Measurements from ENCODE around the gene PRMT1. TPM values are rescaled to one million over a fixed set of nuclear protein-coding genes. Genes with fewer than 3 reads are reported as not detected.
A peak's percentile ranks its signal among the peaks of the same experiment; 100 is the strongest.

Gene PRMT1
- polyA plus RNA-seq, 1 experiment = 287 TPM

DNA sequence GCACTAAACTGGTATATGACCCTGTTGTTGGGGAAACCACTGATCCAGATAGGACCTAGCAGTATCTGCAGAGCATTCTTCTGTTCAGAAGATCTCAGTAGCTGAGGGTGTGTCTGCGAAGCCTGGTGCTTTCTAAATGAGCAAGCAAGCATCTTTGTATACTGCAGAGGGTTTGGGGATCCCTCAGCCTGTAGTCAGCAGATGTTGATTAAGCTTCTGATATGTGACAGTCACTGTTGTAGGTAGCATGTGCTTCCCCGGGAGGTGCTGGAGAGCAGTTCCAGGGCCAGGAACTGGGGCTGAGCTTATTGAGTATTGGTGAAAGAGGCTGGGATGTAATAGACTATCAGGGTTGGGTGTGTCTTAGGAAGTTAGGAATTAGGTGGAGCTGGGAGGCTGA lies 33.6 kb upstream of the PRMT1 start:
- no peak for DNase-seq (ENCODE audit: low read depth, low spot score)
- H3K27ac ChIP-seq (ENCODE audit: low read depth, low read length) = no peak overlapping the region

DNA sequence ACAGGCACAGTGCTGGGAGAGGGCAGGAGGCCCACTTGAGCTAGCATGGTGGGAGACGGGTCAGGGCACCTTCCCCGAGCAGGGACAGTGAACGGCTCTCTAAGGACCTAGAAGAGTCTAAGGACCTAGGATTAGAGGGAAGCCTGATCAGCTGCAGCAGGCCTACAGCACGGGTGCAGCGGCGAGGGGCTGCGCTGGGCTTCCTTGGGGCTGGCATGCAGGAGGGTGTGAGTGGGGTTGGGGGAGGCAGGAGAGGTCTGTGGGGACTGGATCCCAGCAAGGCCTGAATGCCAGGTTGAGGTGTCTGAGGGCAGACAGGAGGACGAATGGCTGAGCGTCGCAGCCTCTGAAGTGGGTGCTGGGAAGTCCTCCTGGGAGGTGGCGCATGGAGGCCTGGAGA lies 31.5 kb upstream of the PRMT1 start:
- Histone ChIP-seq H3K27ac (ENCODE audit: low read depth, low read length) (no peak overlapping the region), H3K4me3 (ENCODE audit: low read depth, low read length) (no peak overlapping the region), H3K27me3 (ENCODE audit: control insufficient read depth, insufficient read depth, low read length) (no peaks in the 10 kb centered on the region), H3K9me3 (ENCODE audit: control insufficient read depth, insufficient read depth, low read length) (no peaks in the 10 kb centered on the region)
- POLR2A ChIA-PET = no interaction called here
- DNase-seq (ENCODE audit: low read depth, low spot score) = no peak
- TF ChIP-seq, protein P1, sequence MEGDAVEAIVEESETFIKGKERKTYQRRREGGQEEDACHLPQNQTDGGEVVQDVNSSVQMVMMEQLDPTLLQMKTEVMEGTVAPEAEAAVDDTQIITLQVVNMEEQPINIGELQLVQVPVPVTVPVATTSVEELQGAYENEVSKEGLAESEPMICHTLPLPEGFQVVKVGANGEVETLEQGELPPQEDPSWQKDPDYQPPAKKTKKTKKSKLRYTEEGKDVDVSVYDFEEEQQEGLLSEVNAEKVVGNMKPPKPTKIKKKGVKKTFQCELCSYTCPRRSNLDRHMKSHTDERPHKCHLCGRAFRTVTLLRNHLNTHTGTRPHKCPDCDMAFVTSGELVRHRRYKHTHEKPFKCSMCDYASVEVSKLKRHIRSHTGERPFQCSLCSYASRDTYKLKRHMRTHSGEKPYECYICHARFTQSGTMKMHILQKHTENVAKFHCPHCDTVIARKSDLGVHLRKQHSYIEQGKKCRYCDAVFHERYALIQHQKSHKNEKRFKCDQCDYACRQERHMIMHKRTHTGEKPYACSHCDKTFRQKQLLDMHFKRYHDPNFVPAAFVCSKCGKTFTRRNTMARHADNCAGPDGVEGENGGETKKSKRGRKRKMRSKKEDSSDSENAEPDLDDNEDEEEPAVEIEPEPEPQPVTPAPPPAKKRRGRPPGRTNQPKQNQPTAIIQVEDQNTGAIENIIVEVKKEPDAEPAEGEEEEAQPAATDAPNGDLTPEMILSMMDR (IDR thresholded peaks at IDR 0.05; ENCODE audit: low read depth, low read length) = no peak
- CTCF ChIA-PET = no interaction called here

More for the DNA sequence above, 33.6 kb upstream of the PRMT1 start:
- no peaks in the 10 kb centered on the region for H3K9me3 ChIP-seq (ENCODE audit: control insufficient read depth, insufficient read depth, low read length)
- peak overlapping the region; percentile 99 for H3K4me3 ChIP-seq (ENCODE audit: low read depth, low read length)
- ChIA-PET POLR2A (interaction anchor here (3.8 kb wide), 1 partner anchor 33 kb away, joined by 18 read pairs; the partner anchor contains the start of gene PRMT1), CTCF (interaction anchor here (0.9 to 1.4 kb wide), 2 partner anchors 29 to 37 kb away, joined by 3 to 5 read pairs; no protein-coding TSS in a partner anchor)
- TF ChIP-seq, protein P1 (IDR thresholded peaks at IDR 0.05; ENCODE audit: low read depth, low read length) = no peak
- H3K27me3 ChIP-seq (ENCODE audit: control insufficient read depth, insufficient read depth, low read length) = no peaks in the 10 kb centered on the region

DNA sequence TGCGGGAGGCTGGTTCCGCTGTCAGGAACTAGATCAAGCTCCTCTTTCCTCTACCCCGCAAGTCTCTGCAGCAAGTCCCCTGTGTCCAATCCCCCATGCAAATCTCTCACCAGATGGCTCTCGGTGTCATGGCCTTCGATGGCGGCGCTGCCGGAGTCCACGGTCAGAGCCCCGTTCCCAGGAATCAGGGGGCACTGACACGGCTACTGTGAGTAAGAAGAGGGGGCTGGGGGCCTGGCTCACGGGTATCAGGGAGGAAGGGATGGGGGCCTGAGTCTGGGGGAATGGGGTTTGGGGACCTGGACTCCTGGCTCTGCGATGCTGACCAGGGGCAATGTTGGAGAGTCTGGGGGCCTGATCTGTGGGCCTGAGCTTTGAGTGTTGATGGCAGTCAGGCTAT lies 31.1 kb upstream of the PRMT1 start:
- H3K9me3 ChIP-seq (ENCODE audit: control insufficient read depth, insufficient read depth, low read length) = no peaks in the 10 kb centered on the region; the same call in 1 of the 2 replicates
- TF ChIP-seq, protein P1 (IDR thresholded peaks at IDR 0.05; ENCODE audit: low read depth, low read length) = no peak
- DNase-seq (ENCODE audit: low read depth, low spot score) = no peak
- H3K4me3 ChIP-seq (ENCODE audit: low read depth, low read length) = no peak overlapping the region
- ChIA-PET CTCF (no interaction called here), POLR2A (no interaction called here)
- H3K27me3 ChIP-seq (ENCODE audit: control insufficient read depth, insufficient read depth, low read length) = no peaks in the 10 kb centered on the region
- H3K27ac ChIP-seq (ENCODE audit: low read depth, low read length) = no peak overlapping the region

DNA sequence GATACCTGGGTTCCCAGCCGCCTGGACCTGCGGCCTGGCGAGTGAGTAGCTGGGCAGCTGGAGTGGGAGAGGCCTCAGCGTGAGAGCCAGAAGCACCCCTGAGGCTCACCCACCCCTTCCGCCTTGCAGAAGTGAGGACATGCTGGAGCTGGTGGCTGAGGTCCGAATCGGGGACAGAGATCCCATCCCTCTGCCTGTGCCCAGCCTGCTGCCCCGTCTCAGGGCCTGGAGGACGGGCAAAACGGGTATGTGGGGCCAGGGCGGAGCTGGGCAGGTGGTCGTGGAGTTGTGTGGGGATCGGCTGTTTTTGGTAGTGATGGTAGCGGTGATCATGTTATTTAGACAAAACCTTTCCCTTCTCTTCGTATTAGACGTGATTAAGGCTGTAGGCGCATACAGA lies 30.5 kb upstream of the PRMT1 start:
- H3K4me3 ChIP-seq (ENCODE audit: low read depth, low read length) = no peak overlapping the region
- H3K9me3 ChIP-seq (ENCODE audit: control insufficient read depth, insufficient read depth, low read length) = no peaks in the 10 kb centered on the region; the same call in 1 of the 2 replicates
- H3K27ac ChIP-seq (ENCODE audit: low read depth, low read length) = no peak overlapping the region
- ChIA-PET POLR2A (no interaction called here), CTCF (no interaction called here)
- DNase-seq (ENCODE audit: low read depth, low spot score) = no peak
- TF ChIP-seq, protein P1 (IDR thresholded peaks at IDR 0.05; ENCODE audit: low read depth, low read length) = no peak
- H3K27me3 ChIP-seq (ENCODE audit: control insufficient read depth, insufficient read depth, low read length) = no peaks in the 10 kb centered on the region

DNA sequence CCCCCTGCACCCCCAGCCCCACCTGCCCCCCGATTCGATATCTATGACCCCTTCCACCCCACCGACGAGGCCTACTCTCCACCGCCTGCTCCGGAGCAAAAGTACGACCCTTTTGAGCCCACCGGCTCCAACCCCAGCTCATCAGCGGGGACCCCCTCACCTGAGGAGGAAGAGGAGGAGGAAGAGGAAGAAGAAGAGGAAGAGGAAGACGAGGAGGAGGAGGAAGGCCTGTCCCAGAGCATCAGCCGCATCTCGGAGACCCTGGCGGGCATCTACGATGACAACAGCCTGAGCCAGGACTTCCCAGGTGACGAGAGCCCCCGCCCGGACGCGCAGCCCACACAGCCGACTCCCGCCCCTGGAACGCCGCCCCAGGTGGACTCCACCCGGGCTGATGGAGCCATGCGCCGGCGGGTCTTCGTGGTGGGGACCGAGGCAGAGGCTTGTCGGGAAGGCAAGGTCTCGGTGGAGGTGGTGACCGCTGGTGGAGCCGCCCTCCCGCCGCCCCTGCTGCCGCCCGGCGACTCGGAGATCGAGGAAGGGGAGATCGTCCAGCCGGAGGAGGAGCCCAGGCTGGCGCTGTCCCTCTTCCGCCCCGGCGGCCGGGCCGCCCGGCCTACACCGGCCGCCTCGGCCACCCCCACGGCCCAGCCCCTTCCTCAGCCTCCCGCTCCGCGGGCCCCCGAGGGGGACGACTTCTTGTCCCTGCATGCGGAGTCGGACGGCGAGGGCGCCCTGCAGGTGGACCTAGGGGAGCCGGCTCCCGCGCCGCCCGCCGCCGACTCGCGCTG lies 25.8 kb upstream of the PRMT1 start:
- no peak for DNase-seq (ENCODE audit: low read depth, low spot score)
- Histone ChIP-seq H3K27me3 (ENCODE audit: control insufficient read depth, insufficient read depth, low read length) (no peaks in the 10 kb centered on the region), H3K27ac (ENCODE audit: low read depth, low read length) (no peak overlapping the region), H3K9me3 (ENCODE audit: control insufficient read depth, insufficient read depth, low read length) (no peaks in the 10 kb centered on the region; the same call in 1 of the 2 replicates), H3K4me3 (ENCODE audit: low read depth, low read length) (no peak overlapping the region)
- TF ChIP-seq, protein P1 (IDR thresholded peaks at IDR 0.05; ENCODE audit: low read depth, low read length) = no peak
- CTCF ChIA-PET = no interaction called here
- POLR2A ChIA-PET = no interaction called here
